A673 (cell line): ENCODE measurements around the gene PALLD. TPM values are rescaled to one million over a fixed set of nuclear protein-coding genes. Genes with fewer than 3 reads are reported as not detected.

Experiments used
- BruUV-seq: library from RNA; stranded (reverse); fragments of 400-500 nt; replicated peaks from 2 replicates; lab custom pipeline; 2021; lab: Mats Ljungman, UMichigan
- CTCF ChIA-PET: fragments of 300-600 bp; sonication (Branson Sonifier 250); formaldehyde crosslinking; loops from one replicate; lab custom pipeline; 2022; ENCODE audit warnings: antibody characterized with exemption; lab: Charles Lee
- POLR2A ChIA-PET: fragments of 300-600 bp; sonication (Branson Sonifier 250); formaldehyde crosslinking; loops from one replicate; lab custom pipeline; 2022; ENCODE audit warnings: antibody characterized with exemption; ENCODE audit not compliant: low non-redundant PET; lab: Charles Lee
- DNase-seq: peaks from one replicate; pipeline ENCODE4 v3.0.0-alpha.2; 2015; ENCODE audit warnings: low spot score
- H3K27ac ChIP-seq: fragments of 200-600 bp; sonication (generic); 2 replicates; pipeline ENCODE4 v1.5.1; 2016; ENCODE audit warnings: mixed run types, low read depth, mild to moderate bottlenecking, mixed read lengths, antibody characterized with exemption, low read length; ENCODE audit not compliant: poor library complexity, severe bottlenecking
- H3K27me3 ChIP-seq: fragments of 200-600 bp; sonication (generic); replicated peaks from 2 replicates; pipeline ENCODE4 v1.6.1; 2017; ENCODE audit warnings: mixed run types, low read depth, mild to moderate bottlenecking, mixed read lengths, antibody characterized with exemption, low read length; ENCODE audit not compliant: insufficient read depth, poor library complexity
- H3K36me3 ChIP-seq: fragments of 200-600 bp; sonication (generic); 2 replicates; pipeline ENCODE4 v1.6.1; 2016; ENCODE audit warnings: mixed run types, mild to moderate bottlenecking, mixed read lengths, antibody characterized with exemption, low read length; ENCODE audit not compliant: insufficient read depth, poor library complexity, severe bottlenecking
- H3K4me1 ChIP-seq: fragments of 200-600 bp; sonication (generic); 2 replicates; pipeline ENCODE4 v1.6.1; 2017; ENCODE audit warnings: mixed run types, mild to moderate bottlenecking, mixed read lengths, antibody characterized with exemption, low read length; ENCODE audit not compliant: insufficient read depth, poor library complexity, severe bottlenecking
- H3K4me3 ChIP-seq: fragments of 200-600 bp; sonication (generic); 2 replicates; pipeline ENCODE4 v1.5.1; 2016; ENCODE audit warnings: low read depth, mixed run types, mild to moderate bottlenecking, mixed read lengths, low read length; ENCODE audit not compliant: poor library complexity, severe bottlenecking
- H3K9me3 ChIP-seq: fragments of 200-600 bp; sonication (generic); 2 replicates; pipeline ENCODE4 v1.6.1; 2016; ENCODE audit warnings: mixed run types, low read depth, mild to moderate bottlenecking, mixed read lengths, antibody characterized with exemption, low read length; ENCODE audit not compliant: poor library complexity, severe bottlenecking
- CTCF ChIP-seq: fragments of 300-800, 200-600 bp; sonication (generic); conservative IDR thresholded peaks from 2 replicates; pipeline ENCODE4 v1.5.1; 2017; ENCODE audit warnings: low read depth, mild to moderate bottlenecking, antibody characterized with exemption, low read length, moderate library complexity, mixed read lengths
- EZH2 ChIP-seq: fragments of 200-600 bp; sonication (generic); IDR thresholded peaks from 2 replicates; pipeline ENCODE4 v1.6.1; 2017; ENCODE audit warnings: borderline replicate concordance, low read depth, mild to moderate bottlenecking, mixed read lengths, antibody characterized with exemption, low read length; ENCODE audit not compliant: poor library complexity, severe bottlenecking
- intact Hi-C: fragments of 100-400 bp; cut with micrococcal nuclease; formaldehyde crosslinking; loops from one replicate; pipeline ENCODE4 v1.10.0; 2022; ENCODE audit not compliant: unreplicated experiment
- total RNA-seq: library from RNA; stranded (reverse); gene quantifications from 2 replicates; pipeline ENCODE4 v1.2.3, GENCODE V29; 2021

The PALLD gene
- total RNA-seq, 1 experiment from 2014 or later: 44.1 TPM

GRCh38 chr4:168580228-168580627, 83.4 kb downstream of the PALLD start:
- DNase-seq: no peak
- intact Hi-C loops: loop anchor here (10.0 kb wide), 1 partner anchor 255 kb away; no protein-coding TSS in a partner anchor
- POLR2A ChIA-PET: no interaction called here

GRCh38 chr4:168584321-168584771, 87.5 kb downstream of the PALLD start:
- CTCF ChIA-PET: no interaction called here
- H3K36me3 ChIP-seq: no peaks in the 10 kb centered on the region
- intact Hi-C loops: loop anchor here (2.0 to 10.0 kb wide), 3 partner anchors 46 to 250 kb away; no protein-coding TSS in a partner anchor
- no peaks in the 10 kb centered on the region for H3K27me3 ChIP-seq
- no peaks in the 10 kb centered on the region for H3K9me3 ChIP-seq
- TF ChIP-seq EZH2 (no peak), CTCF (no peak)
- H3K4me3 ChIP-seq: no peak overlapping the region
- H3K27ac ChIP-seq: no peak overlapping the region
- no peak for DNase-seq
- H3K4me1 ChIP-seq: peaks cover 21% of the 10 kb centered on the region
- no TSS peak for BruUV-seq
- POLR2A ChIA-PET: no interaction called here

More at GRCh38 chr4:168580228-168580627, 83.4 kb downstream of the PALLD start:
- CTCF ChIA-PET: no interaction called here
- no peaks in the 10 kb centered on the region for H3K27me3 ChIP-seq
- no peaks in the 10 kb centered on the region for H3K4me1 ChIP-seq
- H3K9me3 ChIP-seq: no peaks in the 10 kb centered on the region
- H3K36me3 ChIP-seq: no peaks in the 10 kb centered on the region
- no peak overlapping the region for H3K4me3 ChIP-seq
- TF ChIP-seq CTCF: no peak
- no peak for TF ChIP-seq EZH2
- no TSS peak for BruUV-seq
- H3K27ac ChIP-seq: no peak overlapping the region

GRCh38 chr4:168585168-168586091, 88.6 kb downstream of the PALLD start:
- intact Hi-C loops: loop anchor here (1.0 to 10.0 kb wide), 4 partner anchors 45 to 332 kb away; no protein-coding TSS in a partner anchor
- DNase-seq: peak; percentile 91
- ChIA-PET CTCF (interaction anchor here (0.6 to 1.5 kb wide), 13 partner anchors 11 to 336 kb away, joined by 3 to 10 read pairs (median 5); no protein-coding TSS in a partner anchor), POLR2A (interaction anchor here (0.8 kb wide), 1 partner anchor 246 kb away, joined by 6 read pairs; no protein-coding TSS in a partner anchor)
- Histone ChIP-seq H3K27ac (no peak overlapping the region), H3K36me3 (no peaks in the 10 kb centered on the region), H3K9me3 (no peaks in the 10 kb centered on the region), H3K27me3 (no peaks in the 10 kb centered on the region), H3K4me1 (peaks cover 26% of the 10 kb centered on the region), H3K4me3 (no peak overlapping the region)
- BruUV-seq: no TSS peak
- TF ChIP-seq CTCF (peak; percentile 91), EZH2 (no peak)
